Stimulated activated CD4-positive, alpha-beta T cell treated with anti-CD3 and anti-CD28 coated beads, TNF-alpha, amount 100 ng/mL, for 4 hours (primary cell): ENCODE data around the gene ASTN2.
"Not testable (repeated sequence)": the region's sequence is repeated elsewhere in the genome, so short reads cannot be mapped to it uniquely, and the experiment has no call there.

Experiments
- DNase-seq, 3 experiments: peaks; one replicate each; pipeline ENCODE4 v3.0.0-alpha.2; 2020; ENCODE audit warnings: low read depth in 3 of 3

The ASTN2 gene

GRCh38 chr9:116464423-116464822, 950.4 kb downstream of the ASTN2 start:
- no peak for DNase-seq

GRCh38 chr9:116461632-116462031, 953.2 kb downstream of the ASTN2 start:
- no peak for DNase-seq

- DNase-seq = no peak
Observed at GRCh38 chr9:116460026-116460425, 954.8 kb downstream of the ASTN2 start.

GRCh38 chr9:116459576-116459975, 955.3 kb downstream of the ASTN2 start:
- DNase-seq = no peak

GRCh38 chr9:116456490-116457088, 958.3 kb downstream of the ASTN2 start:
- no peak for DNase-seq

GRCh38 chr9:116454539-116454938, 960.3 kb downstream of the ASTN2 start:
- not testable (repeated sequence) for DNase-seq

GRCh38 chr9:116453785-116454184, 961.1 kb downstream of the ASTN2 start:
- no peak for DNase-seq

GRCh38 chr9:116452634-116453033, 962.2 kb downstream of the ASTN2 start:
- DNase-seq = no peak

- no peak for DNase-seq
Observed at GRCh38 chr9:116452227-116452626, 962.6 kb downstream of the ASTN2 start.

GRCh38 chr9:116451500-116452115, 963.2 kb downstream of the ASTN2 start:
- DNase-seq = no peak

GRCh38 chr9:116450378-116451139, 964.3 kb downstream of the ASTN2 start:
- DNase-seq = no peak

- DNase-seq = no peak
Observed at GRCh38 chr9:116449949-116450348, 964.9 kb downstream of the ASTN2 start.

- no peak for DNase-seq
Observed at GRCh38 chr9:116448431-116448830, 966.4 kb downstream of the ASTN2 start.

- no peak for DNase-seq
Observed at GRCh38 chr9:116447934-116448333, 966.9 kb downstream of the ASTN2 start.

- no peak for DNase-seq
Observed at GRCh38 chr9:116442528-116442927, 972.3 kb downstream of the ASTN2 start.

- no peak for DNase-seq
Observed at GRCh38 chr9:116437411-116438370, 977.2 kb downstream of the ASTN2 start.

GRCh38 chr9:116436121-116436520, 978.7 kb downstream of the ASTN2 start:
- no peak for DNase-seq

- no peak for DNase-seq
Observed at GRCh38 chr9:116435706-116436105, 979.2 kb downstream of the ASTN2 start.

GRCh38 chr9:116434314-116434713, 980.5 kb downstream of the ASTN2 start:
- DNase-seq = no peak

GRCh38 chr9:116432051-116432450, 982.8 kb downstream of the ASTN2 start:
- DNase-seq = no peak

- no peak for DNase-seq
Observed at GRCh38 chr9:116430849-116431248, 984.0 kb downstream of the ASTN2 start.

- DNase-seq = no peak
Observed at GRCh38 chr9:116425244-116425643, 989.6 kb downstream of the ASTN2 start.
